GM21619 (cell line): ENCODE results near the gene ING5.
"Not testable (repeated sequence)": the region's sequence is repeated elsewhere in the genome, so short reads cannot be mapped to it uniquely, and the experiment has no call there.

Source experiments
- ATAC-seq: cut with Tn5 transposase; IDR thresholded peaks from one replicate; pipeline ENCODE4 v1.9.1; 2021; ENCODE audit not compliant: unreplicated experiment

ING5 gene

GRCh38 chr2:241703032-241703604 lies 1.3 kb downstream of the ING5 start:
- no peak for ATAC-seq

GRCh38 chr2:241706537-241706936 lies 4.7 kb downstream of the ING5 start:
- ATAC-seq = no peak

- no peak for ATAC-seq
These were observed 7.0 kb downstream of the ING5 start for GRCh38 chr2:241708879-241709278.

- no peak for ATAC-seq
These were observed 17.3 kb downstream of the ING5 start for GRCh38 chr2:241719093-241719492.

- no peak for ATAC-seq
These were observed 18.3 kb downstream of the ING5 start for GRCh38 chr2:241720099-241720498.

- ATAC-seq = no peak
These were observed 18.7 kb downstream of the ING5 start for GRCh38 chr2:241720560-241720959.

GRCh38 chr2:241721852-241722251 lies 20.0 kb downstream of the ING5 start:
- ATAC-seq = no peak

- ATAC-seq = no peak
These were observed 21.1 kb downstream of the ING5 start for GRCh38 chr2:241722896-241723454.

GRCh38 chr2:241724259-241724974 lies 22.6 kb downstream of the ING5 start:
- ATAC-seq = no peak

GRCh38 chr2:241724975-241725870 lies 23.4 kb downstream of the ING5 start:
- ATAC-seq = no peak

- ATAC-seq = no peak
These were observed 24.6 kb downstream of the ING5 start for GRCh38 chr2:241726459-241726858.

GRCh38 chr2:241728000-241728399 lies 26.2 kb downstream of the ING5 start:
- no peak for ATAC-seq

GRCh38 chr2:241728627-241729026 lies 26.8 kb downstream of the ING5 start:
- no peak for ATAC-seq

- no peak for ATAC-seq
These were observed 28.0 kb downstream of the ING5 start for GRCh38 chr2:241729868-241730267.

- no peak for ATAC-seq
These were observed 28.9 kb downstream of the ING5 start for GRCh38 chr2:241730671-241731293.

- not testable (repeated sequence) for ATAC-seq
These were observed 30.8 kb downstream of the ING5 start for GRCh38 chr2:241732513-241733186.

GRCh38 chr2:241733391-241734207 lies 31.8 kb downstream of the ING5 start:
- ATAC-seq = no peak

GRCh38 chr2:241734208-241734466 lies 32.3 kb downstream of the ING5 start:
- no peak for ATAC-seq

GRCh38 chr2:241734467-241735208 lies 32.8 kb downstream of the ING5 start, which contains the start of gene D2HGDH:
TSS of gene D2HGDH (plus strand) at chr2:241734630. CDS start at chr2:241735225, 595 bp downstream.
- peak; percentile 77 for ATAC-seq
